ENCODE measurements around the gene AMHR2.
"Not testable (repeated sequence)": the region's sequence is repeated elsewhere in the genome, so short reads cannot be mapped to it uniquely, and the experiment has no call there.

Gene AMHR2

GRCh38 chr12:53413485-53414204 lies 10.0 kb upstream of the AMHR2 start:
- peaks cover 23 to 45% of the 10 kb centered on the region in 2 experiments for H3K36me3 ChIP-seq (ENCODE audit: control insufficient read depth in 1 of 2, insufficient read depth in 2 of 2, low read depth in 1 of 2, low read length in 2 of 2)
- H3K4ac ChIP-seq (ENCODE audit: low read depth in 1 of 2, low read length in 2 of 2): no peak overlapping the region
- no peak overlapping the region for H3K4me2 ChIP-seq (ENCODE audit: low read length, poor library complexity, severe bottlenecking)
- H2BK12ac ChIP-seq (ENCODE audit: low read length in 2 of 2): no peak overlapping the region
- no peak overlapping the region for H3K18ac ChIP-seq (ENCODE audit: low read depth in 1 of 2, low read length in 2 of 2)
- no peak overlapping the region for H4K8ac ChIP-seq (ENCODE audit: low read length)
- H3K23ac ChIP-seq (ENCODE audit: low read length in 2 of 2): no peak overlapping the region
- peak overlapping the region in 1 of 2 experiments; percentile 52 for H3K4me3 ChIP-seq (ENCODE audit: insufficient read depth in 1 of 2, low read depth in 1 of 2, low read length in 2 of 2)
- H3K9ac ChIP-seq (ENCODE audit: low read length): peak overlapping the region; percentile 58
- peaks cover 7% of the 10 kb centered on the region for H3K4me1 ChIP-seq (ENCODE audit: control insufficient read depth, insufficient read depth, low read depth, low read length)
- H3K27me3 ChIP-seq (ENCODE audit: control insufficient read depth in 1 of 2, insufficient read depth in 1 of 2, low read length in 2 of 2): no peaks in the 10 kb centered on the region
- no peak overlapping the region for H2BK120ac ChIP-seq (ENCODE audit: low read depth, low read length)
- WGBS: 100% methylated on average over 2 of the region's 3 CpGs
- H2BK5ac ChIP-seq (ENCODE audit: low read depth, low read length, poor library complexity, severe bottlenecking): no peak overlapping the region
- H3K14ac ChIP-seq (ENCODE audit: low read length in 2 of 2): no peak overlapping the region
- peaks cover 7% of the 10 kb centered on the region for H3K79me1 ChIP-seq (replicated peaks; ENCODE audit: low read length, poor library complexity, severe bottlenecking)
- H2AK5ac ChIP-seq (ENCODE audit: low read length, severe bottlenecking): no peak overlapping the region
- no peak overlapping the region for H2AFZ ChIP-seq (ENCODE audit: low read depth, low read length)
- no peak overlapping the region for H4K91ac ChIP-seq (ENCODE audit: low read length)
- no peaks in the 10 kb centered on the region for H3K9me3 ChIP-seq (ENCODE audit: control insufficient read depth, low read length)
- no peak for DNase-seq
- H3K27ac ChIP-seq (ENCODE audit: low read length, poor library complexity, severe bottlenecking): no peak overlapping the region
- no peak overlapping the region for H2BK15ac ChIP-seq (ENCODE audit: low read depth, poor library complexity, severe bottlenecking)

GRCh38 chr12:53414756-53415417 lies 8.8 kb upstream of the AMHR2 start:
- Histone ChIP-seq H3K27me3 (ENCODE audit: control insufficient read depth in 1 of 2, insufficient read depth in 1 of 2, low read length in 2 of 2) (no peaks in the 10 kb centered on the region), H3K79me1 (replicated peaks; ENCODE audit: low read length, poor library complexity, severe bottlenecking) (peaks cover 4% of the 10 kb centered on the region), H2BK120ac (ENCODE audit: low read depth, low read length) (no peak overlapping the region), H2BK12ac (ENCODE audit: low read length in 2 of 2) (no peak overlapping the region), H3K4me1 (ENCODE audit: control insufficient read depth, insufficient read depth, low read depth, low read length) (peaks cover 7% of the 10 kb centered on the region), H2BK15ac (ENCODE audit: low read depth, poor library complexity, severe bottlenecking) (no peak overlapping the region), H3K9ac (ENCODE audit: low read length) (peak overlapping the region; percentile 2), H3K14ac (ENCODE audit: low read length in 2 of 2) (no peak overlapping the region), H3K4me2 (ENCODE audit: low read length, poor library complexity, severe bottlenecking) (no peak overlapping the region), H4K8ac (ENCODE audit: low read length) (no peak overlapping the region), H3K36me3 (ENCODE audit: control insufficient read depth in 1 of 2, insufficient read depth in 2 of 2, low read depth in 1 of 2, low read length in 2 of 2) (peaks cover 11 to 33% of the 10 kb centered on the region in 2 experiments), H3K27ac (ENCODE audit: low read length, poor library complexity, severe bottlenecking) (no peak overlapping the region), H3K4me3 (ENCODE audit: insufficient read depth in 1 of 2, low read depth in 1 of 2, low read length in 2 of 2) (no peak overlapping the region), H2BK5ac (ENCODE audit: low read depth, low read length, poor library complexity, severe bottlenecking) (no peak overlapping the region), H3K4ac (ENCODE audit: low read depth in 1 of 2, low read length in 2 of 2) (no peak overlapping the region), H3K18ac (ENCODE audit: low read depth in 1 of 2, low read length in 2 of 2) (no peak overlapping the region), H4K91ac (ENCODE audit: low read length) (no peak overlapping the region), H3K23ac (ENCODE audit: low read length in 2 of 2) (no peak overlapping the region), H2AFZ (ENCODE audit: low read depth, low read length) (no peak overlapping the region), H2AK5ac (ENCODE audit: low read length, severe bottlenecking) (no peak overlapping the region), H3K9me3 (ENCODE audit: control insufficient read depth, low read length) (no peaks in the 10 kb centered on the region)
- DNase-seq: no peak
- WGBS: 96% methylated on average over 3 of the region's 3 CpGs

- H4K8ac ChIP-seq (ENCODE audit: low read length); H3K4me2 ChIP-seq (ENCODE audit: low read length, poor library complexity, severe bottlenecking); H2BK5ac ChIP-seq (ENCODE audit: low read depth, low read length, poor library complexity, severe bottlenecking); H3K14ac ChIP-seq (ENCODE audit: low read length in 2 of 2); H3K4me3 ChIP-seq (ENCODE audit: insufficient read depth in 1 of 2, low read depth in 1 of 2, low read length in 2 of 2); H3K27ac ChIP-seq (ENCODE audit: low read length, poor library complexity, severe bottlenecking); H2AK5ac ChIP-seq (ENCODE audit: low read length, severe bottlenecking); H4K91ac ChIP-seq (ENCODE audit: low read length); H2AFZ ChIP-seq (ENCODE audit: low read depth, low read length); DNase-seq; H2BK120ac ChIP-seq (ENCODE audit: low read depth, low read length); H3K27me3 ChIP-seq (ENCODE audit: control insufficient read depth in 1 of 2, insufficient read depth in 1 of 2, low read length in 2 of 2); H3K4me1 ChIP-seq (ENCODE audit: control insufficient read depth, insufficient read depth, low read depth, low read length); H3K79me1 ChIP-seq (replicated peaks; ENCODE audit: low read length, poor library complexity, severe bottlenecking); H3K9ac ChIP-seq (ENCODE audit: low read length); H3K9me3 ChIP-seq (ENCODE audit: control insufficient read depth, low read length); H2BK15ac ChIP-seq (ENCODE audit: low read depth, poor library complexity, severe bottlenecking); H2BK12ac ChIP-seq (ENCODE audit: low read length in 2 of 2); H3K23ac ChIP-seq (ENCODE audit: low read length in 2 of 2); H3K18ac ChIP-seq (ENCODE audit: low read depth in 1 of 2, low read length in 2 of 2): not testable (repeated sequence)
- Histone ChIP-seq H3K4ac (ENCODE audit: low read depth in 1 of 2, low read length in 2 of 2) (peak overlapping the region in 1 of 2 experiments; percentile 46), H3K36me3 (ENCODE audit: control insufficient read depth in 1 of 2, insufficient read depth in 2 of 2, low read depth in 1 of 2, low read length in 2 of 2) (peaks cover 7 to 25% of the 10 kb centered on the region in 2 experiments)
- 76% methylated on average over 2 of the region's 2 CpGs for WGBS
Observed at GRCh38 chr12:53415752-53416389, 7.8 kb upstream of the AMHR2 start.

- DNase-seq; H3K14ac ChIP-seq (ENCODE audit: low read length in 2 of 2); H2BK15ac ChIP-seq (ENCODE audit: low read depth, poor library complexity, severe bottlenecking); H2AFZ ChIP-seq (ENCODE audit: low read depth, low read length); H3K23ac ChIP-seq (ENCODE audit: low read length in 2 of 2); H3K9ac ChIP-seq (ENCODE audit: low read length); H4K91ac ChIP-seq (ENCODE audit: low read length); H3K4ac ChIP-seq (ENCODE audit: low read depth in 1 of 2, low read length in 2 of 2); H3K27me3 ChIP-seq (ENCODE audit: control insufficient read depth in 1 of 2, insufficient read depth in 1 of 2, low read length in 2 of 2); H3K9me3 ChIP-seq (ENCODE audit: control insufficient read depth, low read length); H3K4me1 ChIP-seq (ENCODE audit: control insufficient read depth, insufficient read depth, low read depth, low read length); H4K8ac ChIP-seq (ENCODE audit: low read length); H2BK5ac ChIP-seq (ENCODE audit: low read depth, low read length, poor library complexity, severe bottlenecking); H2BK120ac ChIP-seq (ENCODE audit: low read depth, low read length); H3K18ac ChIP-seq (ENCODE audit: low read depth in 1 of 2, low read length in 2 of 2); H3K4me2 ChIP-seq (ENCODE audit: low read length, poor library complexity, severe bottlenecking); H2AK5ac ChIP-seq (ENCODE audit: low read length, severe bottlenecking); H3K4me3 ChIP-seq (ENCODE audit: insufficient read depth in 1 of 2, low read depth in 1 of 2, low read length in 2 of 2); H3K27ac ChIP-seq (ENCODE audit: low read length, poor library complexity, severe bottlenecking); H2BK12ac ChIP-seq (ENCODE audit: low read length in 2 of 2); H3K79me1 ChIP-seq (replicated peaks; ENCODE audit: low read length, poor library complexity, severe bottlenecking): not testable (repeated sequence)
- peaks cover 3 to 11% of the 10 kb centered on the region in 2 experiments for H3K36me3 ChIP-seq (ENCODE audit: control insufficient read depth in 1 of 2, insufficient read depth in 2 of 2, low read depth in 1 of 2, low read length in 2 of 2)
- 91% methylated on average over 9 of the region's 9 CpGs for WGBS
Observed at GRCh38 chr12:53417291-53417816, 6.3 kb upstream of the AMHR2 start.
